Caco-2 (cell line): ENCODE measurements around the gene NT5C1A. TPM values are rescaled to one million over a fixed set of nuclear protein-coding genes. Genes with fewer than 3 reads are reported as not detected.

Source experiments
- BruUV-seq: library from RNA; stranded (reverse); fragments of 400-500 nt; replicated peaks from 2 replicates; lab custom pipeline; 2021; lab: Mats Ljungman, UMichigan
- CTCF ChIA-PET: fragments of 300-600 bp; sonication (Branson Sonifier 250); formaldehyde crosslinking; loops from one replicate; lab custom pipeline; 2022; ENCODE audit warnings: antibody characterized with exemption; lab: Charles Lee
- POLR2A ChIA-PET: fragments of 300-600 bp; sonication (Branson Sonifier 250); formaldehyde crosslinking; loops from one replicate; lab custom pipeline; 2022; ENCODE audit warnings: antibody characterized with exemption; lab: Charles Lee
- DNase-seq, 2 experiments: peaks; one replicate each; pipeline versions ENCODE4 v3.0.0 to v3.0.0-alpha.2; 2020 to 2022
- H3K27me3 ChIP-seq: replicated peaks from 2 replicates; pipeline ENCODE4 v1.6.0; 2011; ENCODE audit warnings: low read length; ENCODE audit not compliant: control insufficient read depth, insufficient read depth
- H3K36me3 ChIP-seq: 2 replicates; pipeline ENCODE4 v1.5.1; 2011; ENCODE audit warnings: low read length; ENCODE audit not compliant: control insufficient read depth, insufficient read depth
- H3K4me1 ChIP-seq: fragments of 250-450 bp; sonication (Bioruptor Pico); 2 replicates; pipeline ENCODE4 v1.5.1; 2020; ENCODE audit warnings: mild to moderate bottlenecking
- H3K4me3 ChIP-seq: 2 replicates; pipeline ENCODE4 v1.5.1; 2011; ENCODE audit warnings: low read depth, mild to moderate bottlenecking, control low read depth, low read length
- H3K9me3 ChIP-seq: fragments of 250-450 bp; sonication (Bioruptor Pico); 2 replicates; pipeline ENCODE4 v1.5.1; 2020; ENCODE audit warnings: mild to moderate bottlenecking, moderate library complexity
- H3K27ac Mint-ChIP-seq: one replicate; pipeline ENCODE4 v1.8.0; 2022; ENCODE audit warnings: mixed read lengths; ENCODE audit not compliant: unreplicated experiment
- H3K27me3 Mint-ChIP-seq: one replicate; pipeline ENCODE4 v1.8.0; 2022; ENCODE audit warnings: mixed read lengths; ENCODE audit not compliant: insufficient read depth, unreplicated experiment
- H3K36me3 Mint-ChIP-seq: one replicate; pipeline ENCODE4 v1.8.0; 2022; ENCODE audit warnings: mild to moderate bottlenecking, mixed read lengths; ENCODE audit not compliant: insufficient read depth, unreplicated experiment
- H3K4me1 Mint-ChIP-seq: one replicate; pipeline ENCODE4 v1.8.0; 2022; ENCODE audit warnings: low read depth, mixed read lengths; ENCODE audit not compliant: unreplicated experiment
- H3K4me3 Mint-ChIP-seq: one replicate; pipeline ENCODE4 v1.8.0; 2022; ENCODE audit warnings: mild to moderate bottlenecking, moderate library complexity, mixed read lengths; ENCODE audit not compliant: unreplicated experiment
- H3K9me3 Mint-ChIP-seq: one replicate; pipeline ENCODE4 v1.8.0; 2022; ENCODE audit warnings: mixed read lengths; ENCODE audit not compliant: unreplicated experiment
- CTCF ChIP-seq, 2 experiments: fragments of 200-600 bp in 1 of 2; IDR thresholded peaks; 1 replicate in 1 of 2; 2 replicates in 1 of 2; pipeline versions ENCODE4 v1.5.1 to v1.8.0; 2011 to 2022; ENCODE audit warnings: antibody characterized with exemption in 1 of 2, control low read depth in 1 of 2, inconsistent platforms in 1 of 2, low read depth in 1 of 2, low read length in 1 of 2, mild to moderate bottlenecking in 1 of 2, moderate library complexity in 1 of 2; ENCODE audit not compliant: insufficient read depth in 1 of 2, severe bottlenecking in 1 of 2, unreplicated experiment in 1 of 2
- intact Hi-C: fragments of 100-400 bp; cut with micrococcal nuclease; formaldehyde crosslinking; loops from one replicate; pipeline ENCODE4 v1.10.0; 2022; ENCODE audit not compliant: unreplicated experiment
- total RNA-seq: library from RNA; stranded (reverse); gene quantifications from 2 replicates; pipeline ENCODE4 v1.2.3, GENCODE V29; 2022

NT5C1A gene
- total RNA-seq, 1 experiment from 2014 or later = not detected

DNA sequence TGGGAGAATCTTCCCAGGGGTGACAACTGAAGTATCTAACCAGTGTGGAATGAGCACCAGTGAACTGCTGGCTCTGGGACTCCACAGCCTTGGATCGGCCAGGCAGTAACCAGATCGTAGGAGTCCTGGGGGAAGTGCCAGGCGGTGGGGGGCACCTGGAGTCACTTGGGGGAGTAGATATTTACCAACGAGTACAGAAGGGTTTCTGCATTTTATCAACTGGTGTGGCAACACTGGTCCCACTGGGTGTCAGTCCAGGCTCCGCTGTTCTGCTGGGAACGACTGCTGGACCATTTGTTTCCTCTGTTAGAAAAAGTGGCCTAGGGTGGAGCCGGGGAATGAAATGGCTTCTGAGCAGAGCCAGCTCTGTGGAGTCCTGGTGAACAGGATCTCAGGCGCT lies 46.9 kb downstream of the NT5C1A start:
- Mint-ChIP-seq H3K36me3 (no peaks in the 10 kb centered on the region), H3K4me3 (no peak overlapping the region), H3K4me1 (no peaks in the 10 kb centered on the region), H3K27me3 (no peaks in the 10 kb centered on the region), H3K9me3 (no peaks in the 10 kb centered on the region), H3K27ac (no peak overlapping the region)
- no peak overlapping the region for H3K4me3 ChIP-seq
- no peaks in the 10 kb centered on the region for H3K27me3 ChIP-seq
- ChIA-PET CTCF (no interaction called here), POLR2A (no interaction called here)
- no peaks in the 10 kb centered on the region for H3K9me3 ChIP-seq
- no peaks in the 10 kb centered on the region for H3K36me3 ChIP-seq
- no peaks in the 10 kb centered on the region for H3K4me1 ChIP-seq
- TF ChIP-seq CTCF (IDR thresholded peaks at IDR 0.05; ENCODE audit: insufficient read depth in 1 of 2, low read depth in 1 of 2, low read length in 1 of 2, severe bottlenecking in 1 of 2, unreplicated experiment in 1 of 2) = no peak
- DNase-seq = no peak
- intact Hi-C loops = no loop called here
- BruUV-seq = no TSS peak

DNA sequence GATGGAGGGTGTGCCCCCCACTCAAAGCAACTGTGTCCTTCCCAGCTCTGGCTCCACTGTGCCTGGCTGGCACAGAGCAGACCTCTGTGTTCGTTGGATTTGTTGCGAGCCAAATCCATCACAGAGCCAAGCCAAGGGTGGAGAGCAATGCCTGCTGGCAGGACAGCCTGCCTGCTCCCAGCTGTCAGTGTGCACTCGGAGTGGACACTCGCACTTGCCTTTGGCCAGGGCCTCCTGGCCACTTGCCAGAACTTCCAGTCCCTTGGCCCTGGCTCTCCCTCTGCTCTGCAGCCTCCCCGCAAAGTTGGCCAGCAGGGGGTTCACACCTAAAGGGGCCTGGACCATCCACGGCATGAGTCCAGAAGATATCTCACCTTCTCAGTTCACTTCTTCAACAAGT lies 48.9 kb downstream of the NT5C1A start:
- Mint-ChIP-seq H3K4me1 (no peaks in the 10 kb centered on the region), H3K4me3 (no peak overlapping the region), H3K27ac (no peak overlapping the region), H3K9me3 (no peaks in the 10 kb centered on the region), H3K27me3 (no peaks in the 10 kb centered on the region), H3K36me3 (no peaks in the 10 kb centered on the region)
- Histone ChIP-seq H3K36me3 (no peaks in the 10 kb centered on the region), H3K9me3 (no peaks in the 10 kb centered on the region), H3K27me3 (no peaks in the 10 kb centered on the region), H3K4me3 (no peak overlapping the region), H3K4me1 (no peaks in the 10 kb centered on the region)
- CTCF ChIA-PET = no interaction called here
- no peak for DNase-seq
- POLR2A ChIA-PET = no interaction called here
- BruUV-seq = no TSS peak
- intact Hi-C loops = no loop called here
- no peak for TF ChIP-seq CTCF (IDR thresholded peaks at IDR 0.05; ENCODE audit: insufficient read depth in 1 of 2, low read depth in 1 of 2, low read length in 1 of 2, severe bottlenecking in 1 of 2, unreplicated experiment in 1 of 2)

DNA sequence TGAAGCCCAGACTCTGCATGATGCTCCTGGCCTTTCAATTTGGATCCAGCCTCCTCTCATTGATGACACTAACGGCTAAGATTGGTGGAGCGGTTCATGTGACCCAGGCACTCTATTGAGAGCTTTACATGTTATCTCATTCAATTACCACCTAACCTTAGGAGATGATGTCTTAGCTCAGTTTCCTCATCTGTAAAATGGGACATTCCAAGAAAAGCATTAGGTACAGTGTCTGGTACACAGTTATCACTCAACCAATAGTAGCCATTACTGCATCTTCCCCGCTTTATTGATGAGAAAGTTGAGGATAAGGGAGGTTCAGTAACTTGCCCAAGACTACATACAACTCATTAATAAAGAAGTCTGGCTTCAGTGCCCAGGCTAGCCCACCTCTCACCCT lies 49.5 kb downstream of the NT5C1A start:
- ChIA-PET CTCF (no interaction called here), POLR2A (no interaction called here)
- no peaks in the 10 kb centered on the region for H3K9me3 Mint-ChIP-seq
- Histone ChIP-seq H3K27me3 (no peaks in the 10 kb centered on the region), H3K4me3 (no peak overlapping the region), H3K9me3 (no peaks in the 10 kb centered on the region), H3K4me1 (no peaks in the 10 kb centered on the region), H3K36me3 (no peaks in the 10 kb centered on the region)
- no peaks in the 10 kb centered on the region for H3K36me3 Mint-ChIP-seq
- no peaks in the 10 kb centered on the region for H3K4me1 Mint-ChIP-seq
- BruUV-seq = no TSS peak
- H3K27ac Mint-ChIP-seq = no peak overlapping the region
- no peaks in the 10 kb centered on the region for H3K27me3 Mint-ChIP-seq
- TF ChIP-seq CTCF (IDR thresholded peaks at IDR 0.05; ENCODE audit: insufficient read depth in 1 of 2, low read depth in 1 of 2, low read length in 1 of 2, severe bottlenecking in 1 of 2, unreplicated experiment in 1 of 2) = no peak
- no peak overlapping the region for H3K4me3 Mint-ChIP-seq
- no peak for DNase-seq
- intact Hi-C loops = no loop called here
